Measurements from ENCODE around the gene UCP2.

UCP2 gene

GRCh38 chr11:74010306-74011300, 28.0 kb upstream of the UCP2 start:
- TF ChIP-seq CTCF (IDR thresholded peaks at IDR 0.05; ENCODE audit: low read depth, low read length) = no peak
- no peak overlapping the region for H3K4me3 ChIP-seq (replicated peaks in 1 of 2; ENCODE audit: low read depth in 2 of 2, low read length in 2 of 2)
- no peak for DNase-seq (ENCODE audit: low read depth in 2 of 2)

- no peak overlapping the region for H3K4me3 ChIP-seq (replicated peaks in 1 of 2; ENCODE audit: low read depth in 2 of 2, low read length in 2 of 2)
- TF ChIP-seq CTCF (IDR thresholded peaks at IDR 0.05; ENCODE audit: low read depth, low read length) = no peak
- DNase-seq (ENCODE audit: low read depth in 2 of 2) = no peak
Measured at GRCh38 chr11:74009675-74010305, 27.1 kb upstream of the UCP2 start.

- no peak overlapping the region for H3K4me3 ChIP-seq (replicated peaks in 1 of 2; ENCODE audit: low read depth in 2 of 2, low read length in 2 of 2)
- DNase-seq (ENCODE audit: low read depth in 2 of 2) = no peak
- TF ChIP-seq CTCF (IDR thresholded peaks at IDR 0.05; ENCODE audit: low read depth, low read length) = no peak
Measured at GRCh38 chr11:74009230-74009547, 26.5 kb upstream of the UCP2 start.

GRCh38 chr11:74008373-74009229, 26.0 kb upstream of the UCP2 start, which contains the start of gene UCP3:
Gene UCP3, minus strand, starts transcription at chr11:74009085. Its CDS starts 2,043 bp downstream, at chr11:74007042.
- H3K4me3 ChIP-seq (replicated peaks in 1 of 2; ENCODE audit: low read depth in 2 of 2, low read length in 2 of 2) = no peak within 1 kb of the TSS
- no peak for DNase-seq (ENCODE audit: low read depth in 2 of 2)
- TF ChIP-seq CTCF (IDR thresholded peaks at IDR 0.05; ENCODE audit: low read depth, low read length) = no peak

- no peak for DNase-seq (ENCODE audit: low read depth in 2 of 2)
- no peak for TF ChIP-seq CTCF (IDR thresholded peaks at IDR 0.05; ENCODE audit: low read depth, low read length)
Measured at GRCh38 chr11:74007691-74008372, 25.2 kb upstream of the UCP2 start.

GRCh38 chr11:74006743-74007304, 24.2 kb upstream of the UCP2 start:
- H3K4me3 ChIP-seq (replicated peaks in 1 of 2; ENCODE audit: low read depth in 2 of 2, low read length in 2 of 2) = no peak overlapping the region
- no peak for DNase-seq (ENCODE audit: low read depth in 2 of 2)
- TF ChIP-seq CTCF (IDR thresholded peaks at IDR 0.05; ENCODE audit: low read depth, low read length) = no peak

More at GRCh38 chr11:74007691-74008372, 25.2 kb upstream of the UCP2 start:
- H3K4me3 ChIP-seq (replicated peaks in 1 of 2; ENCODE audit: low read depth in 2 of 2, low read length in 2 of 2) = no peak overlapping the region

Data from cardiac fibroblast (primary cell).